IMR-90 (cell line): ENCODE data around the gene NAGS. TPM values are rescaled to one million over a fixed set of nuclear protein-coding genes. Genes with fewer than 3 reads are reported as not detected.

Experiments used
- ATAC-seq: fragments of 200-7000 bp; cut with Tn5 transposase; 2 replicates; pipeline ENCODE4 v1.9.1; 2020; ENCODE audit warnings: low read depth, mild to moderate bottlenecking, moderate library complexity
- BruUV-seq: library from RNA; stranded (reverse); fragments of 400-500 nt; replicated peaks from 2 replicates; lab custom pipeline; 2021; lab: Mats Ljungman, UMichigan
- CTCF ChIA-PET: fragments of 300-600 bp; formaldehyde crosslinking; extraction: SDS; loops from one replicate; lab custom pipeline; 2021; ENCODE audit warnings: antibody characterized with exemption; lab: Yijun Ruan, JAX
- POLR2A ChIA-PET: fragments of 300-600 bp; sonication (Branson Sonifier 250); formaldehyde crosslinking; loops from one replicate; lab custom pipeline; 2022; ENCODE audit warnings: antibody characterized with exemption; ENCODE audit not compliant: unreplicated experiment; lab: Charles Lee
- DNase-seq: peaks from one replicate; pipeline ENCODE4 v3.0.0; 2013
- H2AFZ ChIP-seq: replicated peaks from 2 replicates; pipeline ENCODE3; 2013; ENCODE audit warnings: low read length, mild to moderate bottlenecking; ENCODE audit not compliant: poor library complexity
- H2AK5ac ChIP-seq: 2 replicates; pipeline ENCODE4 v1.6.1; 2013; ENCODE audit warnings: low read depth, low read length, inconsistent platforms
- H2AK9ac ChIP-seq: replicated peaks from 2 replicates; pipeline ENCODE3; 2013; ENCODE audit warnings: mild to moderate bottlenecking, low read depth, low read length, moderate library complexity; ENCODE audit not compliant: poor library complexity
- H2BK120ac ChIP-seq: 2 replicates; pipeline ENCODE4 v1.6.1; 2013; ENCODE audit warnings: low read depth, low read length, inconsistent platforms
- H2BK15ac ChIP-seq: 3 replicates; pipeline ENCODE4 v1.6.1; 2013; ENCODE audit warnings: low read depth, low read length, inconsistent platforms
- H2BK20ac ChIP-seq: 2 replicates; pipeline ENCODE4 v1.6.1; 2013; ENCODE audit warnings: low read depth, mild to moderate bottlenecking, inconsistent platforms, low read length, moderate library complexity
- H2BK5ac ChIP-seq: 2 replicates; pipeline ENCODE4 v1.6.1; 2013; ENCODE audit warnings: mild to moderate bottlenecking, low read depth, low read length, inconsistent platforms; ENCODE audit not compliant: poor library complexity, severe bottlenecking
- H3K14ac ChIP-seq: replicated peaks from 2 replicates; pipeline ENCODE4 v1.6.1; 2013; ENCODE audit warnings: low read depth, low read length, inconsistent platforms
- H3K18ac ChIP-seq: 2 replicates; pipeline ENCODE4 v1.6.1; 2013; ENCODE audit warnings: low read depth, low read length, control low read depth
- H3K23ac ChIP-seq: 2 replicates; pipeline ENCODE4 v1.6.1; 2013; ENCODE audit warnings: low read depth, low read length, inconsistent platforms
- H3K27ac ChIP-seq: 2 replicates; pipeline ENCODE4 v1.5.1; 2013; ENCODE audit warnings: mild to moderate bottlenecking, control low read depth, low read length; ENCODE audit not compliant: insufficient read depth
- H3K27me3 ChIP-seq: 2 replicates; pipeline ENCODE4 v1.6.1; 2013; ENCODE audit warnings: low read length; ENCODE audit not compliant: control insufficient read depth, insufficient read depth
- H3K36me3 ChIP-seq: 2 replicates; pipeline ENCODE4 v1.6.1; 2013; ENCODE audit warnings: low read length, mixed read lengths; ENCODE audit not compliant: control insufficient read depth, insufficient read depth
- H3K4ac ChIP-seq: 2 replicates; pipeline ENCODE4 v1.6.1; 2013; ENCODE audit warnings: low read depth, low read length, inconsistent platforms
- H3K4me1 ChIP-seq: 2 replicates; pipeline ENCODE4 v1.6.1; 2013; ENCODE audit warnings: low read length, mixed read lengths; ENCODE audit not compliant: control insufficient read depth, insufficient read depth
- H3K4me2 ChIP-seq: 2 replicates; pipeline ENCODE4 v1.6.1; 2013; ENCODE audit warnings: low read depth, mild to moderate bottlenecking, control low read depth, low read length, moderate library complexity
- H3K4me3 ChIP-seq: 2 replicates; pipeline ENCODE4 v1.5.1; 2013; ENCODE audit warnings: low read depth, mild to moderate bottlenecking, control low read depth, low read length, moderate library complexity; ENCODE audit not compliant: insufficient read depth
- H3K56ac ChIP-seq: 2 replicates; pipeline ENCODE4 v1.6.1; 2013; ENCODE audit warnings: low read length, inconsistent platforms; ENCODE audit not compliant: insufficient read depth; ENCODE audit errors: extremely low read depth
- H3K79me1 ChIP-seq, 2 experiments: 2 replicates each; pipeline ENCODE4 v1.6.1; 2013; ENCODE audit warnings: low read length in 2 of 2, inconsistent platforms in 1 of 2, low read depth in 1 of 2
- H3K9ac ChIP-seq: 2 replicates; pipeline ENCODE4 v1.6.1; 2013; ENCODE audit warnings: low read depth, low read length, control low read depth
- H3K9me1 ChIP-seq: 2 replicates; pipeline ENCODE4 v1.6.1; 2013; ENCODE audit warnings: low read length, inconsistent platforms; ENCODE audit not compliant: insufficient read depth
- H3K9me3 ChIP-seq: 2 replicates; pipeline ENCODE4 v1.6.1; 2013; ENCODE audit warnings: low read length; ENCODE audit not compliant: control insufficient read depth, insufficient read depth
- H4K20me1 ChIP-seq: 2 replicates; pipeline ENCODE4 v1.6.1; 2013; ENCODE audit warnings: low read length, inconsistent platforms; ENCODE audit not compliant: insufficient read depth
- H4K5ac ChIP-seq: 2 replicates; pipeline ENCODE4 v1.6.1; 2013; ENCODE audit warnings: mild to moderate bottlenecking, low read depth, low read length, control low read depth
- H4K8ac ChIP-seq, 2 experiments: 2 replicates each; pipeline ENCODE4 v1.6.1; 2013; ENCODE audit warnings: low read depth in 2 of 2, low read length in 2 of 2, control low read depth in 1 of 2, inconsistent platforms in 1 of 2
- H4K91ac ChIP-seq: 2 replicates; pipeline ENCODE4 v1.6.1; 2013; ENCODE audit warnings: low read depth, low read length, inconsistent platforms; ENCODE audit not compliant: insufficient read depth
- BHLHE40 ChIP-seq: fragments of 150-350 bp; IDR thresholded peaks from 2 replicates; pipeline ENCODE4 v1.6.1; 2016; ENCODE audit warnings: mild to moderate bottlenecking, low read depth, low read length
- CEBPB ChIP-seq: IDR thresholded peaks from 2 replicates; pipeline ENCODE4 v1.6.1; 2012; ENCODE audit warnings: low read depth, low read length, improper control_type of control experiment
- CHD1 ChIP-seq: IDR thresholded peaks from 2 replicates; pipeline ENCODE4 v1.6.1; 2012; ENCODE audit warnings: low read depth, low read length, improper control_type of control experiment
- FOS ChIP-seq: fragments of 150-350 bp; IDR thresholded peaks from 2 replicates; pipeline ENCODE4 v1.6.1; 2016; ENCODE audit warnings: low read depth, low read length
- MAFK ChIP-seq: IDR thresholded peaks from 2 replicates; pipeline ENCODE4 v1.6.1; 2012; ENCODE audit warnings: low read depth, low read length, improper control_type of control experiment
- MAZ ChIP-seq: IDR thresholded peaks from 2 replicates; pipeline ENCODE4 v1.6.1; 2012; ENCODE audit warnings: low read depth, mild to moderate bottlenecking, low read length, improper control_type of control experiment, moderate library complexity, borderline replicate concordance
- MXI1 ChIP-seq: IDR thresholded peaks from 2 replicates; pipeline ENCODE4 v1.6.1; 2012; ENCODE audit warnings: low read depth, mild to moderate bottlenecking, low read length, moderate library complexity, borderline replicate concordance
- NFE2L2 ChIP-seq: fragments of 150-350 bp; IDR thresholded peaks from 2 replicates; pipeline ENCODE4 v1.6.1; 2016; ENCODE audit warnings: low read depth, mild to moderate bottlenecking, low read length
- POLR2A ChIP-seq: IDR thresholded peaks from 2 replicates; pipeline ENCODE4 v1.6.1; 2012; ENCODE audit warnings: mild to moderate bottlenecking, low read depth, low read length
- RAD21 ChIP-seq: IDR thresholded peaks from 2 replicates; pipeline ENCODE4 v1.6.1; 2012; ENCODE audit warnings: low read length, improper control_type of control experiment
- RCOR1 ChIP-seq: IDR thresholded peaks from 2 replicates; pipeline ENCODE4 v1.6.1; 2012; ENCODE audit warnings: mild to moderate bottlenecking, low read length, improper control_type of control experiment; ENCODE audit not compliant: insufficient replicate concordance
- RFX5 ChIP-seq: IDR thresholded peaks from 2 replicates; pipeline ENCODE4 v1.8.0; 2012; ENCODE audit warnings: low read depth, mild to moderate bottlenecking, low read length, moderate library complexity
- SMC3 ChIP-seq: fragments of 150-350 bp; IDR thresholded peaks from 2 replicates; pipeline ENCODE4 v1.6.1; 2016; ENCODE audit warnings: low read depth, mild to moderate bottlenecking, antibody characterized with exemption, low read length, moderate library complexity
- USF2 ChIP-seq: fragments of 150-350 bp; IDR thresholded peaks from 2 replicates; pipeline ENCODE4 v1.6.1; 2017; ENCODE audit warnings: mild to moderate bottlenecking, antibody characterized with exemption, low read length, low read depth
- WGBS, 2 experiments: methylation state at CpG; one replicate each; pipeline versions ENCODE4 v1.1.5 to v1.1.7; 2013; ENCODE audit warnings: missing lambda C conversion rate in 2 of 2; ENCODE audit not compliant: insufficient read length in 1 of 2; ENCODE audit errors: extremely low coverage in 2 of 2; 5-methylcytosine and 5-hydroxymethylcytosine counted together
- dilution Hi-C: fragments of 300-500 bp; cut with HindIII; formaldehyde crosslinking; loops from one replicate; pipeline ENCODE4 v1.14.3; 2018; ENCODE audit warnings: low sequenced_read_pairs; ENCODE audit not compliant: unreplicated experiment
- in situ Hi-C: fragments of 300-500 bp; cut with MboI; formaldehyde crosslinking; loops from 3 replicates; pipeline ENCODE4 v1.14.3; 2019; ENCODE audit warnings: low sequenced_read_pairs, inconsistent platforms, mixed read lengths
- intact Hi-C: fragments of 100-400 bp; cut with micrococcal nuclease; formaldehyde crosslinking; loops from 2 replicates; pipeline ENCODE4 v1.10.0; 2022
- polyA plus RNA-seq, 3 experiments: library from polyadenylated mRNA; depleted of rRNA; stranded (reverse); fragments of >200 nt; gene quantifications; 2 replicates each; pipeline ENCODE4 v1.2.3, GENCODE V29; 2012; ENCODE audit warnings: low replicate concordance in 1 of 3
- total RNA-seq: library from RNA; depleted of rRNA; stranded (reverse); fragments of >200 nt; gene quantifications from 2 replicates; pipeline ENCODE4 v1.2.3, GENCODE V29; 2012
- TF ChIP-seq, protein P1 (sequence below): fragments of 150-350 bp; IDR thresholded peaks from 2 replicates; pipeline ENCODE4 v1.6.1; 2016; ENCODE audit warnings: low read depth, mild to moderate bottlenecking, low read length, moderate library complexity, borderline replicate concordance
- TF ChIP-seq, protein P2 (sequence below): conservative IDR thresholded peaks from 2 replicates; pipeline ENCODE4 v1.5.1; 2012; ENCODE audit warnings: mild to moderate bottlenecking, low read depth, low read length, improper control_type of control experiment

Gene NAGS
- total and polyA plus RNA-seq, 2 of the 4 experiments (the other 2 are of a cell fraction), result 0.54 to 0.99 TPM

- H4K5ac ChIP-seq, result no peak overlapping the region
- no peak overlapping the region for H3K23ac ChIP-seq
- BruUV-seq, result no TSS peak
- no peak overlapping the region for H2AK9ac ChIP-seq
- intact Hi-C loops, result no loop called here
- H3K79me1 ChIP-seq, result peaks cover 24 to 51% of the 10 kb centered on the region in 2 experiments
- no peak for ATAC-seq
- H3K4ac ChIP-seq, result no peak overlapping the region
- no peak overlapping the region for H2AK5ac ChIP-seq
- H2BK20ac ChIP-seq, result no peak overlapping the region
- H3K4me1 ChIP-seq, result no peaks in the 10 kb centered on the region
- H3K4me3 ChIP-seq, result no peak overlapping the region
- no peak overlapping the region for H2BK15ac ChIP-seq
- in situ Hi-C loops, result no loop called here
- H4K91ac ChIP-seq, result no peak overlapping the region
- H3K9me1 ChIP-seq, result peaks cover 9% of the 10 kb centered on the region
- no peak overlapping the region for H4K8ac ChIP-seq
- ChIA-PET POLR2A (no interaction called here), CTCF (no interaction called here)
- H3K14ac ChIP-seq, result no peak overlapping the region
- peaks cover 40% of the 10 kb centered on the region for H3K36me3 ChIP-seq
- H3K27ac ChIP-seq, result no peak overlapping the region
- dilution Hi-C loops, result no loop called here
- H2BK5ac ChIP-seq, result no peak overlapping the region
- WGBS, 2 experiments, result no CpG with 5 or more reads among the region's 3 CpGs
- no peak overlapping the region for H3K9ac ChIP-seq
- no peak overlapping the region for H3K18ac ChIP-seq
- DNase-seq, result no peak
- H3K56ac ChIP-seq, result no peak overlapping the region
- H2AFZ ChIP-seq, result no peak overlapping the region
- H3K4me2 ChIP-seq, result no peak overlapping the region
- TF ChIP-seq FOS (no peak), MXI1 (no peak), BHLHE40 (no peak), RCOR1 (no peak), CHD1 (no peak), RFX5 (no peak), MAFK (no peak), NFE2L2 (no peak), MAZ (no peak), POLR2A (no peak), RAD21 (no peak), USF2 (no peak), SMC3 (no peak), CEBPB (no peak)
- TF ChIP-seq, protein P1, sequence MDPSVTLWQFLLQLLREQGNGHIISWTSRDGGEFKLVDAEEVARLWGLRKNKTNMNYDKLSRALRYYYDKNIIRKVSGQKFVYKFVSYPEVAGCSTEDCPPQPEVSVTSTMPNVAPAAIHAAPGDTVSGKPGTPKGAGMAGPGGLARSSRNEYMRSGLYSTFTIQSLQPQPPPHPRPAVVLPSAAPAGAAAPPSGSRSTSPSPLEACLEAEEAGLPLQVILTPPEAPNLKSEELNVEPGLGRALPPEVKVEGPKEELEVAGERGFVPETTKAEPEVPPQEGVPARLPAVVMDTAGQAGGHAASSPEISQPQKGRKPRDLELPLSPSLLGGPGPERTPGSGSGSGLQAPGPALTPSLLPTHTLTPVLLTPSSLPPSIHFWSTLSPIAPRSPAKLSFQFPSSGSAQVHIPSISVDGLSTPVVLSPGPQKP, result no peak
- TF ChIP-seq, protein P2, sequence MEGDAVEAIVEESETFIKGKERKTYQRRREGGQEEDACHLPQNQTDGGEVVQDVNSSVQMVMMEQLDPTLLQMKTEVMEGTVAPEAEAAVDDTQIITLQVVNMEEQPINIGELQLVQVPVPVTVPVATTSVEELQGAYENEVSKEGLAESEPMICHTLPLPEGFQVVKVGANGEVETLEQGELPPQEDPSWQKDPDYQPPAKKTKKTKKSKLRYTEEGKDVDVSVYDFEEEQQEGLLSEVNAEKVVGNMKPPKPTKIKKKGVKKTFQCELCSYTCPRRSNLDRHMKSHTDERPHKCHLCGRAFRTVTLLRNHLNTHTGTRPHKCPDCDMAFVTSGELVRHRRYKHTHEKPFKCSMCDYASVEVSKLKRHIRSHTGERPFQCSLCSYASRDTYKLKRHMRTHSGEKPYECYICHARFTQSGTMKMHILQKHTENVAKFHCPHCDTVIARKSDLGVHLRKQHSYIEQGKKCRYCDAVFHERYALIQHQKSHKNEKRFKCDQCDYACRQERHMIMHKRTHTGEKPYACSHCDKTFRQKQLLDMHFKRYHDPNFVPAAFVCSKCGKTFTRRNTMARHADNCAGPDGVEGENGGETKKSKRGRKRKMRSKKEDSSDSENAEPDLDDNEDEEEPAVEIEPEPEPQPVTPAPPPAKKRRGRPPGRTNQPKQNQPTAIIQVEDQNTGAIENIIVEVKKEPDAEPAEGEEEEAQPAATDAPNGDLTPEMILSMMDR, result no peak
- no peaks in the 10 kb centered on the region for H3K27me3 ChIP-seq
- H4K20me1 ChIP-seq, result peaks cover 13% of the 10 kb centered on the region
- no peaks in the 10 kb centered on the region for H3K9me3 ChIP-seq
- no peak overlapping the region for H2BK120ac ChIP-seq
These were observed 29.5 kb downstream of the NAGS start for GRCh38 chr17:44033861-44034408.
